A673 (cell line): ENCODE results near the gene PHF21B. TPM values are rescaled to one million over a fixed set of nuclear protein-coding genes. Genes with fewer than 3 reads are reported as not detected.
"Not testable (repeated sequence)": the region's sequence is repeated elsewhere in the genome, so short reads cannot be mapped to it uniquely, and the experiment has no call there.

Source experiments
- BruUV-seq: library from RNA; stranded (reverse); fragments of 400-500 nt; replicated peaks from 2 replicates; lab custom pipeline; 2021; lab: Mats Ljungman, UMichigan
- CTCF ChIA-PET: fragments of 300-600 bp; sonication (Branson Sonifier 250); formaldehyde crosslinking; loops from one replicate; lab custom pipeline; 2022; ENCODE audit warnings: antibody characterized with exemption; lab: Charles Lee
- POLR2A ChIA-PET: fragments of 300-600 bp; sonication (Branson Sonifier 250); formaldehyde crosslinking; loops from one replicate; lab custom pipeline; 2022; ENCODE audit warnings: antibody characterized with exemption; ENCODE audit not compliant: low non-redundant PET; lab: Charles Lee
- DNase-seq: peaks from one replicate; pipeline ENCODE4 v3.0.0-alpha.2; 2015; ENCODE audit warnings: low spot score
- H3K27ac ChIP-seq: fragments of 200-600 bp; sonication (generic); 2 replicates; pipeline ENCODE4 v1.5.1; 2016; ENCODE audit warnings: mixed run types, low read depth, mild to moderate bottlenecking, mixed read lengths, antibody characterized with exemption, low read length; ENCODE audit not compliant: poor library complexity, severe bottlenecking
- H3K27me3 ChIP-seq: fragments of 200-600 bp; sonication (generic); replicated peaks from 2 replicates; pipeline ENCODE4 v1.6.1; 2017; ENCODE audit warnings: mixed run types, low read depth, mild to moderate bottlenecking, mixed read lengths, antibody characterized with exemption, low read length; ENCODE audit not compliant: insufficient read depth, poor library complexity
- H3K36me3 ChIP-seq: fragments of 200-600 bp; sonication (generic); 2 replicates; pipeline ENCODE4 v1.6.1; 2016; ENCODE audit warnings: mixed run types, mild to moderate bottlenecking, mixed read lengths, antibody characterized with exemption, low read length; ENCODE audit not compliant: insufficient read depth, poor library complexity, severe bottlenecking
- H3K4me1 ChIP-seq: fragments of 200-600 bp; sonication (generic); 2 replicates; pipeline ENCODE4 v1.6.1; 2017; ENCODE audit warnings: mixed run types, mild to moderate bottlenecking, mixed read lengths, antibody characterized with exemption, low read length; ENCODE audit not compliant: insufficient read depth, poor library complexity, severe bottlenecking
- H3K4me3 ChIP-seq: fragments of 200-600 bp; sonication (generic); 2 replicates; pipeline ENCODE4 v1.5.1; 2016; ENCODE audit warnings: low read depth, mixed run types, mild to moderate bottlenecking, mixed read lengths, low read length; ENCODE audit not compliant: poor library complexity, severe bottlenecking
- H3K9me3 ChIP-seq: fragments of 200-600 bp; sonication (generic); 2 replicates; pipeline ENCODE4 v1.6.1; 2016; ENCODE audit warnings: mixed run types, low read depth, mild to moderate bottlenecking, mixed read lengths, antibody characterized with exemption, low read length; ENCODE audit not compliant: poor library complexity, severe bottlenecking
- CTCF ChIP-seq: fragments of 300-800, 200-600 bp; sonication (generic); conservative IDR thresholded peaks from 2 replicates; pipeline ENCODE4 v1.5.1; 2017; ENCODE audit warnings: low read depth, mild to moderate bottlenecking, antibody characterized with exemption, low read length, moderate library complexity, mixed read lengths
- EZH2 ChIP-seq: fragments of 200-600 bp; sonication (generic); IDR thresholded peaks from 2 replicates; pipeline ENCODE4 v1.6.1; 2017; ENCODE audit warnings: borderline replicate concordance, low read depth, mild to moderate bottlenecking, mixed read lengths, antibody characterized with exemption, low read length; ENCODE audit not compliant: poor library complexity, severe bottlenecking
- intact Hi-C: fragments of 100-400 bp; cut with micrococcal nuclease; formaldehyde crosslinking; loops from one replicate; pipeline ENCODE4 v1.10.0; 2022; ENCODE audit not compliant: unreplicated experiment
- total RNA-seq: library from RNA; stranded (reverse); gene quantifications from 2 replicates; pipeline ENCODE4 v1.2.3, GENCODE V29; 2021

PHF21B gene
- total RNA-seq, 1 experiment from 2014 or later, result 13.2 TPM

- H3K9me3 ChIP-seq, result no peaks in the 10 kb centered on the region
- H3K27ac ChIP-seq, result no peak overlapping the region
- DNase-seq, result no peak
- H3K4me3 ChIP-seq, result no peak overlapping the region
- no peak for TF ChIP-seq CTCF
- no peak for TF ChIP-seq EZH2
- intact Hi-C loops, result no loop called here
- BruUV-seq, result no TSS peak
- CTCF ChIA-PET, result no interaction called here
- H3K27me3 ChIP-seq, result no peaks in the 10 kb centered on the region
- no peaks in the 10 kb centered on the region for H3K4me1 ChIP-seq
- POLR2A ChIA-PET, result no interaction called here
- H3K36me3 ChIP-seq, result no peaks in the 10 kb centered on the region
These were observed 148.6 kb downstream of the PHF21B start for GRCh38 chr22:44861245-44861644.

GRCh38 chr22:44860311-44860710 is 149.5 kb downstream of the PHF21B start:
- TF ChIP-seq EZH2 (no peak), CTCF (no peak)
- intact Hi-C loops, result no loop called here
- Histone ChIP-seq H3K4me3 (no peak overlapping the region), H3K36me3 (no peaks in the 10 kb centered on the region), H3K27me3 (no peaks in the 10 kb centered on the region), H3K27ac (no peak overlapping the region), H3K4me1 (no peaks in the 10 kb centered on the region), H3K9me3 (no peaks in the 10 kb centered on the region)
- ChIA-PET CTCF (no interaction called here), POLR2A (no interaction called here)
- DNase-seq, result no peak
- no TSS peak for BruUV-seq

- no peaks in the 10 kb centered on the region for H3K27me3 ChIP-seq
- DNase-seq, result no peak
- no peaks in the 10 kb centered on the region for H3K4me1 ChIP-seq
- BruUV-seq, result no TSS peak
- intact Hi-C loops, result no loop called here
- POLR2A ChIA-PET, result no interaction called here
- H3K36me3 ChIP-seq, result no peaks in the 10 kb centered on the region
- H3K27ac ChIP-seq, result no peak overlapping the region
- CTCF ChIA-PET, result no interaction called here
- H3K9me3 ChIP-seq, result no peaks in the 10 kb centered on the region
- TF ChIP-seq EZH2, result no peak
- TF ChIP-seq CTCF, result no peak
- no peak overlapping the region for H3K4me3 ChIP-seq
These were observed 150.2 kb downstream of the PHF21B start for GRCh38 chr22:44859641-44860040.

GRCh38 chr22:44858819-44859218 is 151.0 kb downstream of the PHF21B start:
- H3K9me3 ChIP-seq, BruUV-seq, H3K4me1 ChIP-seq, H3K4me3 ChIP-seq, H3K27me3 ChIP-seq, H3K36me3 ChIP-seq, POLR2A ChIA-PET, H3K27ac ChIP-seq, CTCF ChIA-PET, intact Hi-C loops, DNase-seq: not testable (repeated sequence)
